ENCODE measurements around the gene AP2B1. TPM values are rescaled to one million over a fixed set of nuclear protein-coding genes. Genes with fewer than 3 reads are reported as not detected.
"Not testable (repeated sequence)": the region's sequence is repeated elsewhere in the genome, so short reads cannot be mapped to it uniquely, and the experiment has no call there.

Gene AP2B1
- total RNA-seq, 1 experiment from 2014 or later = 198 TPM

- Histone ChIP-seq H3K27ac (ENCODE audit: low read depth, low read length) (no peak overlapping the region), H3K9ac (ENCODE audit: low read length) (no peak overlapping the region), H3K9me2 (ENCODE audit: insufficient read depth) (no peaks in the 10 kb centered on the region), H2AFZ (ENCODE audit: low read depth, low read length, poor library complexity, severe bottlenecking) (no peak overlapping the region), H3K4me2 (ENCODE audit: low read length) (no peak overlapping the region), H3K79me2 (ENCODE audit: insufficient read depth, low read length) (peaks cover 15% of the 10 kb centered on the region; the same call in 1 of the 2 replicates), H3K9me3 (ENCODE audit: control insufficient read depth in 1 of 2, insufficient read depth in 1 of 2, low read depth in 1 of 2, low read length in 2 of 2) (no peaks in the 10 kb centered on the region), H4K20me1 (ENCODE audit: insufficient read depth) (no peaks in the 10 kb centered on the region), H3K4me3 (replicated peaks in 1 of 2; ENCODE audit: low read depth in 1 of 2, low read length in 2 of 2) (no peak overlapping the region), H3K4me1 (ENCODE audit: control insufficient read depth in 1 of 2, insufficient read depth in 2 of 2, low read length in 2 of 2) (no peaks in the 10 kb centered on the region), H3K27me3 (ENCODE audit: insufficient read depth, low read length) (no peaks in the 10 kb centered on the region), H3K36me3 (ENCODE audit: control insufficient read depth in 1 of 2, insufficient read depth in 2 of 2, low read length in 2 of 2) (peaks cover 2 to 8% of the 10 kb centered on the region in 2 experiments; a peak in 1 of 4 replicates)
- ChIA-PET POLR2A (no interaction called here), RAD21 (ENCODE audit: low non-redundant PET in 1 of 2, low total read pairs in 2 of 2, uncharacterized antibody in 2 of 2, unreplicated experiment in 2 of 2) (no interaction called here), CTCF (no interaction called here)
- BruUV-seq (replicated peaks) = no TSS peak
- DNase-seq (ENCODE audit: low read depth, low spot score) (no peak), ATAC-seq (no peak)
- no peak for TF ChIP-seq POLR2AphosphoS5 (IDR thresholded peaks at IDR 0.05; ENCODE audit: low read depth, low read length)
- intact Hi-C loops (cut with micrococcal nuclease) = no loop called here
These were observed 114.4 kb downstream of the AP2B1 start for GRCh38 chr17:35701491-35701890.

GRCh38 chr17:35703308-35703707, 116.2 kb downstream of the AP2B1 start:
- intact Hi-C loops (cut with micrococcal nuclease); H3K4me3 ChIP-seq (replicated peaks in 1 of 2; ENCODE audit: low read depth in 1 of 2, low read length in 2 of 2); CTCF ChIA-PET; H3K4me2 ChIP-seq (ENCODE audit: low read length); H3K27me3 ChIP-seq (ENCODE audit: insufficient read depth, low read length); RAD21 ChIA-PET (ENCODE audit: low non-redundant PET in 1 of 2, low total read pairs in 2 of 2, uncharacterized antibody in 2 of 2, unreplicated experiment in 2 of 2); H3K4me1 ChIP-seq (ENCODE audit: control insufficient read depth in 1 of 2, insufficient read depth in 2 of 2, low read length in 2 of 2); H3K36me3 ChIP-seq (ENCODE audit: control insufficient read depth in 1 of 2, insufficient read depth in 2 of 2, low read length in 2 of 2); H3K27ac ChIP-seq (ENCODE audit: low read depth, low read length); H3K9me2 ChIP-seq (ENCODE audit: insufficient read depth); ATAC-seq; H3K9ac ChIP-seq (ENCODE audit: low read length); POLR2A ChIA-PET; H3K9me3 ChIP-seq (ENCODE audit: control insufficient read depth in 1 of 2, insufficient read depth in 1 of 2, low read depth in 1 of 2, low read length in 2 of 2); H4K20me1 ChIP-seq (ENCODE audit: insufficient read depth); BruUV-seq (replicated peaks); DNase-seq (ENCODE audit: low read depth, low spot score); H2AFZ ChIP-seq (ENCODE audit: low read depth, low read length, poor library complexity, severe bottlenecking): not testable (repeated sequence)
- H3K79me2 ChIP-seq (ENCODE audit: insufficient read depth, low read length) = peaks cover 18% of the 10 kb centered on the region; the same call in 1 of the 2 replicates

GRCh38 chr17:35705230-35705629, 118.1 kb downstream of the AP2B1 start:
- POLR2A ChIA-PET = no interaction called here
- Histone ChIP-seq H3K9ac (ENCODE audit: low read length) (no peak overlapping the region), H3K4me1 (ENCODE audit: control insufficient read depth in 1 of 2, insufficient read depth in 2 of 2, low read length in 2 of 2) (no peaks in the 10 kb centered on the region), H3K79me2 (ENCODE audit: insufficient read depth, low read length) (peaks cover 18% of the 10 kb centered on the region; the same call in 1 of the 2 replicates), H3K9me2 (ENCODE audit: insufficient read depth) (no peaks in the 10 kb centered on the region), H3K27me3 (ENCODE audit: insufficient read depth, low read length) (no peaks in the 10 kb centered on the region), H3K36me3 (ENCODE audit: control insufficient read depth in 1 of 2, insufficient read depth in 2 of 2, low read length in 2 of 2) (peaks cover 2 to 21% of the 10 kb centered on the region in 2 experiments; a peak in 2 of 4 replicates), H2AFZ (ENCODE audit: low read depth, low read length, poor library complexity, severe bottlenecking) (no peak overlapping the region), H3K4me3 (replicated peaks in 1 of 2; ENCODE audit: low read depth in 1 of 2, low read length in 2 of 2) (no peak overlapping the region), H3K9me3 (ENCODE audit: control insufficient read depth in 1 of 2, insufficient read depth in 1 of 2, low read depth in 1 of 2, low read length in 2 of 2) (no peaks in the 10 kb centered on the region), H3K4me2 (ENCODE audit: low read length) (no peak overlapping the region), H3K27ac (ENCODE audit: low read depth, low read length) (no peak overlapping the region), H4K20me1 (ENCODE audit: insufficient read depth) (no peaks in the 10 kb centered on the region; the same call in 1 of the 2 replicates)
- RAD21 ChIA-PET (ENCODE audit: low non-redundant PET in 1 of 2, low total read pairs in 2 of 2, uncharacterized antibody in 2 of 2, unreplicated experiment in 2 of 2) = no interaction called here
- no peak for ATAC-seq
- DNase-seq (ENCODE audit: low read depth, low spot score) = no peak
- CTCF ChIA-PET = no interaction called here
- no TSS peak for BruUV-seq (replicated peaks)
- intact Hi-C loops (cut with micrococcal nuclease) = no loop called here
- no peak for TF ChIP-seq ZFX (IDR thresholded peaks at IDR 0.05)
- TF ChIP-seq ELF1 (IDR thresholded peaks at IDR 0.05; ENCODE audit: borderline replicate concordance, low read depth) = no peak
- TF ChIP-seq REST (IDR thresholded peaks at IDR 0.05; ENCODE audit: low read depth) = no peak
- TF ChIP-seq RAD21 (IDR thresholded peaks at IDR 0.05; ENCODE audit: low read depth) = no peak
- TF ChIP-seq JUND (IDR thresholded peaks at IDR 0.05) = no peak
- TF ChIP-seq EZH2phosphoT487 (IDR thresholded peaks at IDR 0.05; ENCODE audit: borderline replicate concordance) = no peak
- TF ChIP-seq FOSL1 (IDR thresholded peaks at IDR 0.05; ENCODE audit: low read depth) = no peak
- no peak for TF ChIP-seq CTCF (IDR thresholded peaks at IDR 0.05 in 2 of 3, conservative IDR thresholded peaks at IDR 0.05 in 1 of 3; ENCODE audit: borderline replicate concordance in 1 of 3, insufficient read depth in 1 of 3, low read depth in 2 of 3, low read length in 2 of 3)
